IgD-negative memory B cell (primary cell): ENCODE measurements around the gene ZNF200. TPM values are rescaled to one million over a fixed set of nuclear protein-coding genes. Genes with fewer than 3 reads are reported as not detected.
"Not testable (repeated sequence)": the region's sequence is repeated elsewhere in the genome, so short reads cannot be mapped to it uniquely, and the experiment has no call there.

ENCODE experiments used
- H3K27ac Mint-ChIP-seq, 3 donors: one replicate each; pipeline ENCODE4 v1.8.0; 2020 to 2022; ENCODE audit warnings: mild to moderate bottlenecking in 3 of 3, mixed read lengths in 3 of 3, moderate library complexity in 1 of 3
- H3K27me3 Mint-ChIP-seq: one replicate; pipeline ENCODE4 v1.8.0; 2021; ENCODE audit warnings: mixed read lengths
- H3K36me3 Mint-ChIP-seq: one replicate; pipeline ENCODE4 v1.8.0; 2020; ENCODE audit warnings: mild to moderate bottlenecking, mixed read lengths
- H3K4me1 Mint-ChIP-seq, 3 donors: one replicate each; pipeline ENCODE4 v1.8.0; 2020 to 2022; ENCODE audit warnings: mixed read lengths in 3 of 3, mild to moderate bottlenecking in 1 of 3
- H3K4me3 Mint-ChIP-seq, 4 donors: one replicate each; pipeline ENCODE4 v1.8.0; 2020 to 2022; ENCODE audit warnings: mild to moderate bottlenecking in 4 of 4, mixed read lengths in 4 of 4, moderate library complexity in 3 of 4
- H3K9me3 Mint-ChIP-seq, 3 donors: one replicate each; pipeline ENCODE4 v1.8.0; 2020 to 2021; ENCODE audit warnings: mixed read lengths in 3 of 3, mild to moderate bottlenecking in 1 of 3
- polyA plus RNA-seq: library from polyadenylated mRNA; unstranded; fragments of 300-500 nt; fragmentation: Illumina TruSeq; gene quantifications from one replicate; pipeline ENCODE4 v1.2.3, GENCODE V29; 2021

Gene ZNF200
- polyA plus RNA-seq = 8.3 TPM

DNA sequence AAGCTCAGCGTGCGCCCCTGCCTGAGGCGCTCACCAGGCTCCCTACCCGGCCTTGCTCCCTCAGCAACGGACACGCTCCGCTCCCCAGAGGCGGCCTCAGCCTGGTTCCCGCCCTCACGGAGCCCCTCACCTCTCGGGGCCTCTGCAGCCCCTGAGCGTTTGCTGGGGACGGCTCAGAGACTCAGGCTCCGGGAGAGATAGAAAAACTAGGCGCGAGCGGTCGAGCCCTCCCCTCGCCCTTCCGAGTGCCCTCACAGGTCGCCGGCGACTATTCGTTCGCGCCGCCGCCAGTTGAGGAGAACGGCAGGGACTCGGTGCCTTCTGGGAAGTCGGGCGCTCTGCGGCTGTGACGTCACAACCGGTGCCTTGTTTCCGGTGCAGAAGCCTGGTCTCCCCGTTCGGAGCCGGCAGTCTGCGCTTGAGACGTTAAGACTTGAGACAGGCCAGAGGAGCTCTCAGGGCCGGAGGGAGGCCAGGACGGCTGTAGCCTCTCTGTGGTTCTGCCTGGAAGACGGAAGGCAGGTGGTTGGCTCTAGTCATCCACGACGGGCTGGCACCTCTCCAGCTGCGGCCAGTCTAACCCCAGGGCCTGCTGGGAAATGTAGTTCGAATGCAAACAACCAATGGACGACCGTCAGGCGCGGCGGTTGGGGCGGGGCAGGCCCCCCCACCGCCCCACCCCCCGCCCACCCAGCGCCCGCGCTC is at the start of gene ZNF200:
ZNF200 (minus strand) TSS at position 302 of the 705 bp plus-strand sequence. CDS start 1,403 bp downstream, outside the sequence.
- Mint-ChIP-seq H3K9me3 (peaks cover 0 to 9% (median 6%) of the 10 kb centered on the region in 3 donors), H3K4me1 (peaks cover 4 to 16% (median 13%) of the 10 kb centered on the region in 3 donors), H3K36me3 (peaks cover 24% of the 10 kb centered on the region)

DNA sequence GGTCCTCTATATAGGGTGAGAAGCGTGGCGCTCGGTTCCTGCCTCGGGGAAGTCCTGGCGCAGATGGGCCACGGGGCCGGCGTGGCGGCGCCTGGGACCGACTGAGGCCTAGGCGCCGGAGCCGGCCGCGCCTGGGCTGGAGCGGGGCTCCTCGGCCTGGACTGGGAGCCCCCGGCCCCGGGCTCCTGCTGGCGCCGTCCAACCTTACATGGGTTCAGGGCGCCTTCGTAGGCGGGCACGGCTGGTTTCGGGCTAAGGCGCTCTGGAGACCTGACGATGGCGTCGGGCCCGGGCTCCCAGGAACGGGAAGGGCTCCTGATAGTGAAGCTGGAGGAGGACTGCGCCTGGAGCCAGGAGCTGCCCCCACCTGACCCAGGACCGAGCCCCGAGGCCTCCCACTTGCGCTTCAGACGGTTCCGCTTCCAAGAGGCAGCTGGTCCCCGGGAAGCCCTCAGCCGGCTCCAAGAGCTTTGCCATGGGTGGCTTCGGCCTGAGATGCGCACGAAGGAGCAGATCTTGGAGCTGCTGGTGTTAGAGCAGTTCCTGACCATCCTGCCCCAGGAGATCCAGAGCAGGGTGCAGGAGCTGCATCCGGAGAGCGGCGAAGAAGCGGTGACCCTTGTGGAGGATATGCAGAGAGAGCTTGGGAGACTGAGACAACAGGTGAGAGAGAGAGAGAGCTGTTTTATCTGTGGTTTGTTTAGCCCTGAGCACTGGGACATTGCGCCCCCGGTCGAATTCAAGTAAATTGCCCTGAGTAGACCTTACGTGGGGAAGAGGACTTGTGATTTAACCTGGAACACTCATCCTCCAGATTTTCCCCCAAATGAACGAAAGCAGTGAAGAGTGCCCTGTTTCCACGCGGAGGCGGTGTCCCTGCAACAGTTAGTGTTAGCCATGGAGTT is 48.8 kb upstream of the ZNF200 start:
- Mint-ChIP-seq H3K4me1 (peaks cover 19 to 25% (median 21%) of the 10 kb centered on the region in 3 donors), H3K9me3 (peaks cover 5 to 7% (median 7%) of the 10 kb centered on the region in 3 donors), H3K36me3 (peaks cover 19% of the 10 kb centered on the region), H3K27me3 (no peaks in the 10 kb centered on the region), H3K27ac (peak overlapping the region; percentile 91 to 98 (median 98)), H3K4me3 (peak overlapping the region; percentile 92 to 99 (median 94))

More for the DNA sequence above, at the start of gene ZNF200:
- Mint-ChIP-seq H3K4me3 (peak within 1 kb of the TSS; percentile 93 to 99 (median 96)), H3K27me3 (no peaks in the 10 kb centered on the region), H3K27ac (peak within 1 kb of the TSS; percentile 96 to 99 (median 99))

GRCh38 chr16:3282730-3283542 is 48.0 kb upstream of the ZNF200 start, which contains the start of gene ZNF263:
Gene ZNF263 (plus strand): TSS chr16:3283491. CDS start chr16:3283819, 328 bp downstream.
- Mint-ChIP-seq H3K4me3 (peak within 1 kb of the TSS; percentile 92 to 99 (median 94)), H3K9me3 (peaks cover 3 to 5% (median 4%) of the 10 kb centered on the region in 3 donors), H3K27me3 (no peaks in the 10 kb centered on the region), H3K4me1 (peaks cover 19 to 25% (median 21%) of the 10 kb centered on the region in 3 donors), H3K27ac (peak within 1 kb of the TSS; percentile 91 to 98 (median 98)), H3K36me3 (peaks cover 14% of the 10 kb centered on the region)

DNA sequence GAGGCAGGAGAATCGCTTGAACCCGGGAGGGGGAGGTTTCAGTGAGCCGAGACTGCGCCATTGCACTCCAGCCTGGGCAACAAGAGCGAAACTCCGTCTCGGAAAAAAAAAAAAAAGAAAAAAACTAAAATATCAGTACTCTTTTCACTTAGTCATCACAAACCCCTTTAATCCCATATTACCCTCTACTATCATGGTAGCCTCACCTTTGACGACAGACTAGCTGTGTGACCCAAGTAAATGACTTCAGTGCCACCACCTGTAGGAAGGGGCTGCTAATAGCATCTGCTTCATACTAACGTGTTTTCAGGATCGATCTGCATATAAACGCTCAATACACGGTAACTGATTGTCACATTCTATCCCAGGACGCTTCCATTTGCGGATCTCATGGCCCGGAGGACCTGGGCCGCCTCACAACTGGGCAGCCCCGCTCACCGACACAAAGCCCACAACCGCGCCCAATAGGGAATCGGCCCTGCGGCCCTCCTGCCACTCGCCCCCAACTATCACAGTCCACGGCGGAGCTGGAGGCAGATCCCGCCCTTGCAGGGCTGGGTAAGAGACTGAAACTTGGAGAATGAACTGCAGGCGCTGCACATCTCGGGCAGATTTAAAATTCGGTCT is 47.3 kb upstream of the ZNF200 start:
- Mint-ChIP-seq H3K4me3 (peak overlapping the region; percentile 88 to 99 (median 94)), H3K27ac (peak overlapping the region; percentile 91 to 98 (median 91)), H3K27me3 (no peaks in the 10 kb centered on the region), H3K36me3 (peaks cover 10% of the 10 kb centered on the region), H3K4me1 (peaks cover 19 to 22% (median 21%) of the 10 kb centered on the region in 3 donors), H3K9me3 (peaks cover 0 to 4% (median 3%) of the 10 kb centered on the region in 3 donors)

DNA sequence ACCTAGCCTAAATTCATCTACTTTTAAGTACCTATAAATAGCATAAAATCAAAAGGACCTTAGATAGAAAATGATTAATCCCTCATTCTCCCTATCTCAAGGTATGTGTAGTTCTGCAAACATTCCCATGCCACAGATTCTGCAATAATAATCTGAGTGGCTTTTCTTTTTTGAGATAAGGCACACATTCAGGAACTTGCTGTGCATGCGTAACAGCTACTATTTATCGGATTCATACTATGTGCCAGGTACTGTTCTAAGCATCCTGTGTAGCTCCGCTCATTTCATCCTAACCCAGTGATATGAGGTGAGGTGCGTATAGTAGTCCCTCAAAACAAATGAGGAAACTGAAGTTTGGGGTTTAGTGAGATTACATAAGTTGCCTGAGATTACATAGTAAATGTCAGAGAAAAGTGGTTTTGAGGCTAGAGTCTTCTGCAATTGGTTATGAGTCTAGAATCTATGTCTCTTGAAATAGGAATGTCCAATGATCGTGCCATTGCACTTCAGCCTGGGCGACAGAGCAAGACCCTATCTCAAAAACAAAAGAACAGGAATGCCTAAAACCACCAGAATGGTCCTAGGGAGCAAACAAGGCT is 46.4 kb upstream of the ZNF200 start:
- Mint-ChIP-seq H3K4me1 (peaks cover 18 to 22% (median 19%) of the 10 kb centered on the region in 3 donors), H3K27ac (peak overlapping the region in 1 of 3 donors; percentile 91), H3K9me3 (peaks cover 0 to 2% (median 2%) of the 10 kb centered on the region in 3 donors), H3K27me3 (no peaks in the 10 kb centered on the region), H3K36me3 (peaks cover 7% of the 10 kb centered on the region), H3K4me3 (peak overlapping the region; percentile 60 to 99 (median 92))

DNA sequence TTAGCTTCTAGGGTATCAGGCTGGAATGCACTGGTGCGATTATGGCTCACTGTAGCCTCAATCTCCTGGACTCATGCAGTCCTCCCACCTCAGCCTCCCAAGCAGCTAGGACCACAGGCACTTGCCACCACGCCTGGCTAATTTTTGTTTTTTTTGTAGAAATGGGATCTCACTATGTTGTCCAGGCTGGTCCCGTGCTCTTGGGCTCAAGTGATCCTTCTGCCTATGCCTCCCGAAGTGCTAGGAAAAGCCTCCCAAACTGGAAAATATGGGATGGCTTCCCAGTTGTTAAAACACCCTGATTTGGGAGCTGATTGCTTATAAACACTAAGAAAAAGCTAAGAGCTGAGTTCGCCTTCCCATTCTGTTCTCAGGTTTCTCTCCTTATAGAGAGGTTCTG is 41.7 kb upstream of the ZNF200 start:
- H3K9me3 Mint-ChIP-seq = peaks cover 0 to 5% (median 2%) of the 10 kb centered on the region in 3 donors
- peak overlapping the region in 1 of 4 donors; percentile 3 for H3K4me3 Mint-ChIP-seq
- peaks cover 0 to 4% (median 0%) of the 10 kb centered on the region in 3 donors for H3K4me1 Mint-ChIP-seq
- H3K27ac Mint-ChIP-seq = no peak overlapping the region
- no peaks in the 10 kb centered on the region for H3K36me3 Mint-ChIP-seq
- H3K27me3 Mint-ChIP-seq = no peaks in the 10 kb centered on the region

GRCh38 chr16:3274947-3275346 is 40.0 kb upstream of the ZNF200 start:
- Mint-ChIP-seq H3K27me3 (no peaks in the 10 kb centered on the region), H3K27ac (no peak overlapping the region), H3K4me3 (peak overlapping the region in 1 of 4 donors; percentile 38), H3K36me3 (no peaks in the 10 kb centered on the region), H3K4me1 (peaks cover 0 to 4% (median 0%) of the 10 kb centered on the region in 3 donors), H3K9me3 (peaks cover 0 to 5% (median 3%) of the 10 kb centered on the region in 3 donors)

DNA sequence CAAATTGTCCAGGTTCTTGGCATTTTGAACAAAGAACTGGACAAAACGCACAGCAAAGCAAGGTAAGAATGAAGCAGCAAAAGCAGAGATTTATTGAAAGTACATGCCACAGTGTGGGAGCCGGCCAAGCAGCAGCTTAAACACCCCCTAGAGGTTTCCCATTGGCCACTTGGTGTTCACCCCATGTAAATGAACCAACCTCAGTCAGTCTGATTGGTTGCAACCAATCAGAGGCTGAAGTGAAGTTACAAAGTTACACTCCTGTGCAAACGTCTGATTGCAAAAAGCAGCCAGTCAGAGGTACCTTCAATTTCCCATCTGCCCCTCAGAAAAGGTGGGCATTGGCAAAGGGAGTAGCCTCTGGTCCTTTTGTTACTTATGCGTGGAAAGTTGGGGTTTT is 39.5 kb upstream of the ZNF200 start:
- Mint-ChIP-seq H3K4me1 (peaks cover 0 to 4% (median 0%) of the 10 kb centered on the region in 3 donors), H3K4me3 (no peak overlapping the region), H3K27me3 (no peaks in the 10 kb centered on the region), H3K36me3 (no peaks in the 10 kb centered on the region), H3K9me3 (peaks cover 0 to 5% (median 4%) of the 10 kb centered on the region in 3 donors), H3K27ac (no peak overlapping the region)

DNA sequence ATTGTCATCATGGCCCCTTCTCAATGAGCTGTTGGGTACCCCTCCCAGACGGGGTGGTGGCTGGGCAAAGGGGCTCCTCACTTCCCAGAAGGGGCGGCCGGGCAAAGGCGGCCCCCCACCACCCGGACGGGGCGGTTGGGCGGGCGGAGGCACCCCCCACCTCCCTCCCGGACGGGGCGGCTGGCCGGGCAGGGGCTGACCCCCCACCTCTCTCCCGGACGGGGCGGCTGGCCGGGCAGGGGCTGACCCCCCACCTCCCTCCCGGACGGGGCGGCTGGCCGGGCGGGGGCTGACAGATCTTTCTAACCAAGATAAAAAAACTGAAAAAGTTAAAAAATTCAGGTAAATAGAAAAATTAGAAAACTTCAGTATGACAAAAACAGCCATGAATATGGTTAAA is 36.3 kb upstream of the ZNF200 start:
- not testable (repeated sequence) for H3K4me3 Mint-ChIP-seq, H3K9me3 Mint-ChIP-seq, H3K27ac Mint-ChIP-seq, H3K36me3 Mint-ChIP-seq, H3K27me3 Mint-ChIP-seq
- peaks cover 0 to 11% (median 6%) of the 10 kb centered on the region in 3 donors for H3K4me1 Mint-ChIP-seq

DNA sequence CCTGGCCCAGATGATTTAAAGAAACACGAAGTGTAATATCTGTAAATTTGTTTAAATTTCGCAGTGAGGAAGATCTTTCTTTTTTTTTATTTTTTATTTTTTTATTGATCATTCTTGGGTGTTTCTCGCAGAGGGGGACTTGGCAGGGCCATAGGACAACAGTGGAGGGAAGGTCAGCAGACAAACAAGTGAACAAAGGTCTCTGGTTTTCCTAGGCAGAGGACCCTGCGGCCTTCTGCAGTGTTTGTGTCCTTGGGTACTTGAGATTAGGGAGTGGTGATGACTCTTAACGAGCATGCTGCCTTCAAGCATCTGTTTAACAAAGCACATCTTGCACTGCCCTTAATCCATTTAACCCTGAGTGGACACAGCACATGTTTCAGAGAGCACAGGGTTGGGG is 35.8 kb upstream of the ZNF200 start:
- H3K36me3 Mint-ChIP-seq, H3K27me3 Mint-ChIP-seq, H3K9me3 Mint-ChIP-seq, H3K27ac Mint-ChIP-seq, H3K4me3 Mint-ChIP-seq: not testable (repeated sequence)
- H3K4me1 Mint-ChIP-seq = peaks cover 0 to 11% (median 6%) of the 10 kb centered on the region in 3 donors

GRCh38 chr16:3268294-3268693 is 33.3 kb upstream of the ZNF200 start:
- Mint-ChIP-seq H3K27me3 (no peaks in the 10 kb centered on the region), H3K4me1 (peaks cover 4 to 11% (median 10%) of the 10 kb centered on the region in 3 donors), H3K36me3 (peaks cover 5% of the 10 kb centered on the region), H3K27ac (peak overlapping the region in 1 of 3 donors; percentile 73), H3K9me3 (peaks cover 0 to 6% (median 3%) of the 10 kb centered on the region in 3 donors), H3K4me3 (no peak overlapping the region)

- H3K27me3 Mint-ChIP-seq = no peaks in the 10 kb centered on the region
- peaks cover 0 to 6% (median 3%) of the 10 kb centered on the region in 3 donors for H3K9me3 Mint-ChIP-seq
- peak overlapping the region in 1 of 3 donors; percentile 64 for H3K27ac Mint-ChIP-seq
- H3K4me3 Mint-ChIP-seq = peak overlapping the region in 1 of 4 donors; percentile 74
- peaks cover 5% of the 10 kb centered on the region for H3K36me3 Mint-ChIP-seq
- H3K4me1 Mint-ChIP-seq = peaks cover 6 to 12% (median 11%) of the 10 kb centered on the region in 3 donors
These were observed 32.0 kb upstream of the ZNF200 start for GRCh38 chr16:3266873-3267537.
